Measurements from ENCODE around the gene TOB2. TPM values are rescaled to one million over a fixed set of nuclear protein-coding genes. Genes with fewer than 3 reads are reported as not detected.

TOB2 gene
- total and polyA plus RNA-seq, 9 of the 15 experiments (the other 6 are each of a cell fraction or from before 2014, with no cell fraction given), result 3.3 to 20.5 (median 7.3) TPM

GRCh38 chr22:41387341-41387740 lies 59.3 kb downstream of the TOB2 start:
- intact Hi-C loops (cut with micrococcal nuclease), result no loop called here
- H3K9ac ChIP-seq (ENCODE audit: insufficient read depth in 1 of 2, low read depth in 2 of 2, low read length in 2 of 2), result peak overlapping the region in 1 of 2 experiments; percentile 20; a peak in 1 of 4 replicates
- no peak overlapping the region for H3K4me3 ChIP-seq
- no peak overlapping the region; the same call in 2 of the 3 replicates for H3K27ac ChIP-seq (ENCODE audit: extremely low read depth, low read depth, low read length)
- H3K27me3 ChIP-seq (ENCODE audit: control insufficient read depth in 2 of 2, insufficient read depth in 2 of 2, low read length in 2 of 2), result no peaks in the 10 kb centered on the region
- H2AFZ ChIP-seq (ENCODE audit: low read depth, low read length), result no peak overlapping the region
- POLR2A ChIA-PET, result interaction anchor here (0.7 to 1.2 kb wide), 2 partner anchors 18 to 414 kb away, joined by 3 read pairs; no protein-coding TSS in a partner anchor
- H3K9me1 ChIP-seq (ENCODE audit: control insufficient read depth, insufficient read depth, low read length), result no peaks in the 10 kb centered on the region
- DNase-seq (ENCODE audit: extremely low read depth in 1 of 4, low spot score in 3 of 4) (no peak), ATAC-seq (no peak), FAIRE-seq (no peak)
- H3K4me1 ChIP-seq (replicated peaks in 1 of 2; ENCODE audit: control insufficient read depth in 2 of 2, insufficient read depth in 2 of 2, low read length in 2 of 2), result peaks cover 0 to 7% of the 10 kb centered on the region in 2 experiments; a peak in 3 of 5 replicates
- no TSS peak for BruUV-seq (replicated peaks)
- H4K20me1 ChIP-seq (replicated peaks; ENCODE audit: control insufficient read depth, insufficient read depth, low read length), result no peaks in the 10 kb centered on the region
- no peaks in the 10 kb centered on the region for H3K9me3 ChIP-seq (replicated peaks; ENCODE audit: control insufficient read depth, insufficient read depth, low read depth, low read length)
- no peaks in the 10 kb centered on the region for H3K36me3 ChIP-seq (ENCODE audit: control insufficient read depth, insufficient read depth, low read length)
- in situ Hi-C loops (cut with MboI), result no loop called here
- CTCF ChIA-PET (ENCODE audit: low intra/inter-chr PET ratio), result no interaction called here
- no peak overlapping the region for H3K4me2 ChIP-seq (ENCODE audit: insufficient read depth, low read length)
- no peak for TF ChIP-seq SUPT5H (IDR thresholded peaks at IDR 0.05)
- TF ChIP-seq CBX2 (IDR thresholded peaks at IDR 0.05; ENCODE audit: insufficient read depth, low read length, poor library complexity, severe bottlenecking), result no peak
- no peak for TF ChIP-seq ZNF134 (CRISPR knock-in tag; conservative IDR thresholded peaks at IDR 0.05)
- no peak for TF ChIP-seq RREB1 (CRISPR knock-in tag; IDR thresholded peaks at IDR 0.05)
- TF ChIP-seq NFIX (CRISPR knock-in tag; IDR thresholded peaks at IDR 0.05; ENCODE audit: low read depth), result no peak
- TF ChIP-seq FOS (IDR thresholded peaks at IDR 0.05; ENCODE audit: extremely low read depth, insufficient read length), result no peak
- no peak for TF ChIP-seq SRSF3 (IDR thresholded peaks at IDR 0.05; ENCODE audit: insufficient read depth, low read length)
- TF ChIP-seq CBFB (CRISPR knock-in tag; IDR thresholded peaks at IDR 0.05), result no peak
- no peak for TF ChIP-seq ZNF140 (CRISPR knock-in tag; IDR thresholded peaks at IDR 0.05)
- no peak for TF ChIP-seq EGR1 (conservative IDR thresholded peaks at IDR 0.05)
- no peak for TF ChIP-seq HNRNPL (IDR thresholded peaks at IDR 0.05; ENCODE audit: low read depth, low read length)
- 49% methylated on average over 4 of the region's 7 CpGs for WGBS (ENCODE audit: insufficient coverage, low coverage, missing lambda C conversion rate)
- no peaks in the 10 kb centered on the region for H3K79me2 ChIP-seq (ENCODE audit: control insufficient read depth, insufficient read depth, low read length)

All from K562 (cell line).